Astrocyte (in vitro differentiated cells and primary cell): Measurements from ENCODE around the gene GALM. TPM values are rescaled to one million over a fixed set of nuclear protein-coding genes. Genes with fewer than 3 reads are reported as not detected.

Experiments used
- DNase-seq: peaks from one replicate; pipeline ENCODE4 v3.0.0-alpha.2; 2010; ENCODE audit warnings: low read depth
- FAIRE-seq: peaks from 2 replicates; lab custom pipeline; 2011; peaks lifted over from hg19 to GRCh38; lab: Jason Lieb, UNC
- H2AFZ ChIP-seq: 2 replicates; pipeline ENCODE4 v1.6.0; 2012; ENCODE audit warnings: low read depth, low read length, inconsistent platforms
- H3K27ac ChIP-seq: 2 replicates; pipeline ENCODE4 v1.5.1; 2011; ENCODE audit warnings: low read depth, low read length, inconsistent platforms
- H3K27me3 ChIP-seq: 2 replicates; pipeline ENCODE4 v1.6.0; 2011; ENCODE audit warnings: low read length, inconsistent platforms; ENCODE audit not compliant: insufficient read depth
- H3K36me3 ChIP-seq: 2 replicates; pipeline ENCODE4 v1.5.1; 2011; ENCODE audit warnings: low read length, inconsistent platforms; ENCODE audit not compliant: insufficient read depth
- H3K4me1 ChIP-seq: 2 replicates; pipeline ENCODE4 v1.5.1; 2011; ENCODE audit warnings: low read length, inconsistent platforms; ENCODE audit not compliant: insufficient read depth
- H3K4me2 ChIP-seq: 2 replicates; pipeline ENCODE4 v1.6.0; 2012; ENCODE audit warnings: low read length, inconsistent platforms
- H3K4me3 ChIP-seq: 2 replicates; pipeline ENCODE4 v1.5.1; 2011; ENCODE audit warnings: low read depth, mild to moderate bottlenecking, low read length, inconsistent platforms; ENCODE audit not compliant: insufficient read depth
- H3K79me2 ChIP-seq: 2 replicates; pipeline ENCODE4 v1.6.0; 2012; ENCODE audit warnings: mild to moderate bottlenecking, low read length, inconsistent platforms; ENCODE audit not compliant: insufficient read depth
- H3K9ac ChIP-seq: 2 replicates; pipeline ENCODE4 v1.6.0; 2012; ENCODE audit warnings: mild to moderate bottlenecking, low read length, inconsistent platforms
- H3K9me3 ChIP-seq: 2 replicates; pipeline ENCODE4 v1.5.1; 2012; ENCODE audit warnings: low read depth, mild to moderate bottlenecking, low read length, inconsistent platforms; ENCODE audit not compliant: insufficient read depth
- H4K20me1 ChIP-seq: 2 replicates; pipeline ENCODE4 v1.6.0; 2012; ENCODE audit warnings: low read length, inconsistent platforms; ENCODE audit not compliant: insufficient read depth
- H3K27ac Mint-ChIP-seq: one replicate; pipeline ENCODE4 v1.8.0; 2021; ENCODE audit warnings: mild to moderate bottlenecking, mixed read lengths; ENCODE audit not compliant: unreplicated experiment
- H3K27me3 Mint-ChIP-seq: one replicate; pipeline ENCODE4 v1.8.0; 2021; ENCODE audit warnings: low read depth, mixed read lengths; ENCODE audit not compliant: unreplicated experiment
- H3K36me3 Mint-ChIP-seq: one replicate; pipeline ENCODE4 v1.8.0; 2021; ENCODE audit warnings: low read depth, mixed read lengths; ENCODE audit not compliant: unreplicated experiment
- H3K4me1 Mint-ChIP-seq: one replicate; pipeline ENCODE4 v1.8.0; 2021; ENCODE audit warnings: low read depth, mixed read lengths; ENCODE audit not compliant: unreplicated experiment
- H3K4me3 Mint-ChIP-seq: one replicate; pipeline ENCODE4 v1.8.0; 2021; ENCODE audit warnings: mild to moderate bottlenecking, moderate library complexity, mixed read lengths; ENCODE audit not compliant: unreplicated experiment
- H3K9me3 Mint-ChIP-seq: one replicate; pipeline ENCODE4 v1.8.0; 2021; ENCODE audit warnings: mild to moderate bottlenecking, mixed read lengths; ENCODE audit not compliant: unreplicated experiment
- CTCF ChIP-seq: IDR thresholded peaks from 2 replicates; pipeline ENCODE4 v1.5.1; 2011; ENCODE audit warnings: low read depth, mild to moderate bottlenecking, inconsistent platforms, low read length, moderate library complexity; ENCODE audit not compliant: insufficient read depth
- EZH2 ChIP-seq: IDR thresholded peaks from 2 replicates; pipeline ENCODE4 v1.6.1; 2012; ENCODE audit warnings: mild to moderate bottlenecking, low read length, inconsistent platforms; ENCODE audit not compliant: insufficient read depth
- total RNA-seq: library from RNA; stranded (reverse); gene quantifications from 2 replicates; pipeline ENCODE4 v1.2.1, GENCODE V29; 2021

GALM gene
- total RNA-seq, 1 donor from 2014 or later, result 9.8 TPM

GRCh38 chr2:38747819-38748218, 81.9 kb downstream of the GALM start:
- no peak for TF ChIP-seq EZH2
- TF ChIP-seq CTCF, result no peak
- Mint-ChIP-seq H3K9me3 (no peaks in the 10 kb centered on the region), H3K4me1 (peaks cover 40% of the 10 kb centered on the region), H3K36me3 (peaks cover 21% of the 10 kb centered on the region), H3K27ac (no peak overlapping the region), H3K27me3 (no peaks in the 10 kb centered on the region), H3K4me3 (peak overlapping the region; percentile 46)
- Histone ChIP-seq H2AFZ (no peak overlapping the region), H3K79me2 (peaks cover 83% of the 10 kb centered on the region), H3K4me2 (peak overlapping the region; percentile 89), H3K4me3 (no peak overlapping the region), H3K36me3 (peaks cover 60% of the 10 kb centered on the region), H3K9ac (peak overlapping the region; percentile 7), H4K20me1 (peaks cover 79% of the 10 kb centered on the region), H3K4me1 (peaks cover 16% of the 10 kb centered on the region), H3K27me3 (no peaks in the 10 kb centered on the region), H3K9me3 (no peaks in the 10 kb centered on the region), H3K27ac (no peak overlapping the region)
- FAIRE-seq (no peak), DNase-seq (no peak)

- no peak for FAIRE-seq
- H3K27ac ChIP-seq, result no peak overlapping the region
- H3K79me2 ChIP-seq, result peaks cover 77% of the 10 kb centered on the region
- Mint-ChIP-seq H3K27me3 (no peaks in the 10 kb centered on the region), H3K9me3 (no peaks in the 10 kb centered on the region), H3K36me3 (peaks cover 21% of the 10 kb centered on the region), H3K4me3 (peak overlapping the region; percentile 46), H3K4me1 (peaks cover 40% of the 10 kb centered on the region), H3K27ac (no peak overlapping the region)
- peak overlapping the region; percentile 7 for H3K9ac ChIP-seq
- H3K36me3 ChIP-seq, result peaks cover 60% of the 10 kb centered on the region
- no peak for DNase-seq
- TF ChIP-seq CTCF (no peak), EZH2 (no peak)
- peaks cover 73% of the 10 kb centered on the region for H4K20me1 ChIP-seq
- no peaks in the 10 kb centered on the region for H3K27me3 ChIP-seq
- H2AFZ ChIP-seq, result no peak overlapping the region
- no peak overlapping the region for H3K4me3 ChIP-seq
- peak overlapping the region; percentile 89 for H3K4me2 ChIP-seq
- peaks cover 16% of the 10 kb centered on the region for H3K4me1 ChIP-seq
- no peaks in the 10 kb centered on the region for H3K9me3 ChIP-seq
Measured at GRCh38 chr2:38748391-38748790, 82.5 kb downstream of the GALM start.

GRCh38 chr2:38748943-38749804, 83.3 kb downstream of the GALM start:
- H3K4me1 Mint-ChIP-seq, result peaks cover 35% of the 10 kb centered on the region
- no peak overlapping the region for H3K27ac ChIP-seq
- H4K20me1 ChIP-seq, result peaks cover 65% of the 10 kb centered on the region

More at GRCh38 chr2:38748943-38749804, 83.3 kb downstream of the GALM start:
- Histone ChIP-seq H3K27me3 (no peaks in the 10 kb centered on the region), H2AFZ (no peak overlapping the region), H3K9ac (peak overlapping the region; percentile 98), H3K4me2 (peak overlapping the region; percentile 89), H3K4me3 (peak overlapping the region; percentile 99), H3K4me1 (peaks cover 16% of the 10 kb centered on the region), H3K79me2 (peaks cover 70% of the 10 kb centered on the region), H3K9me3 (no peaks in the 10 kb centered on the region), H3K36me3 (peaks cover 53% of the 10 kb centered on the region)
- TF ChIP-seq EZH2 (no peak), CTCF (no peak)
- peak overlapping the region; percentile 42 for H3K27ac Mint-ChIP-seq
- no peak for DNase-seq
- no peak for FAIRE-seq
- peak overlapping the region; percentile 100 for H3K4me3 Mint-ChIP-seq
- H3K9me3 Mint-ChIP-seq, result no peaks in the 10 kb centered on the region
- peaks cover 21% of the 10 kb centered on the region for H3K36me3 Mint-ChIP-seq
- no peaks in the 10 kb centered on the region for H3K27me3 Mint-ChIP-seq
